Neural cell (in vitro differentiated cells): Measurements from ENCODE around the gene RASGEF1B. TPM values are rescaled to one million over a fixed set of nuclear protein-coding genes. Genes with fewer than 3 reads are reported as not detected.

ENCODE experiments used
- H2AFZ ChIP-seq: fragments of 200-600, 300-800 bp; sonication (generic), shearing (Covaris generic); 2 replicates; pipeline ENCODE4 v1.6.0; 2014; ENCODE audit warnings: low read depth, mild to moderate bottlenecking, antibody characterized with exemption, low read length, moderate library complexity
- H3F3A ChIP-seq: fragments of 200-600 bp; shearing (Covaris generic); 2 replicates; pipeline ENCODE4 v1.6.1; 2016; ENCODE audit warnings: mild to moderate bottlenecking, moderate library complexity, mixed read lengths, antibody characterized with exemption, low read length; ENCODE audit not compliant: insufficient read depth, poor library complexity, severe bottlenecking
- H3K27ac ChIP-seq: fragments of 200-600, 300-800 bp; sonication (generic), shearing (Covaris generic); 2 replicates; pipeline ENCODE4 v1.5.1; 2014; ENCODE audit warnings: mild to moderate bottlenecking, low read length, moderate library complexity
- H3K27me3 ChIP-seq: fragments of 300-800, 200-600 bp; sonication (generic), shearing (Covaris generic); 2 replicates; pipeline ENCODE4 v1.6.0; 2014; ENCODE audit warnings: mild to moderate bottlenecking, low read depth, low read length, moderate library complexity; ENCODE audit not compliant: insufficient read depth
- H3K36me3 ChIP-seq: fragments of 300-800, 200-600 bp; sonication (generic), shearing (Covaris generic); 2 replicates; pipeline ENCODE4 v1.5.1; 2014; ENCODE audit warnings: mild to moderate bottlenecking, antibody characterized with exemption, low read length, moderate library complexity; ENCODE audit not compliant: insufficient read depth
- H3K4me2 ChIP-seq: fragments of 300-800, 200-600 bp; sonication (generic), shearing (Covaris generic); 2 replicates; pipeline ENCODE4 v1.6.0; 2014; ENCODE audit warnings: mild to moderate bottlenecking, low read length
- H3K4me3 ChIP-seq: fragments of 300-800, 200-600 bp; sonication (generic), shearing (Covaris generic); 2 replicates; pipeline ENCODE4 v1.5.1; 2014; ENCODE audit warnings: mild to moderate bottlenecking, low read length, moderate library complexity
- H3K79me2 ChIP-seq: fragments of 200-600 bp; shearing (Covaris generic); replicated peaks from 2 replicates; pipeline ENCODE4 v1.6.0; 2014; ENCODE audit warnings: mild to moderate bottlenecking, low read length, moderate library complexity; ENCODE audit not compliant: insufficient read depth
- H3K9ac ChIP-seq: fragments of 300-800, 200-600 bp; sonication (generic), shearing (Covaris generic); 2 replicates; pipeline ENCODE4 v1.6.1; 2016; ENCODE audit warnings: mild to moderate bottlenecking, low read length, mixed read lengths
- H3K9me2 ChIP-seq: fragments of 200-600 bp; shearing (Covaris generic); 2 replicates; pipeline ENCODE4 v1.6.1; 2016; ENCODE audit warnings: mild to moderate bottlenecking, low read length, mixed read lengths; ENCODE audit not compliant: insufficient read depth
- H3K9me3 ChIP-seq: fragments of 200-600, 300-800 bp; sonication (generic), shearing (Covaris generic); 2 replicates; pipeline ENCODE4 v1.6.1; 2016; ENCODE audit warnings: mild to moderate bottlenecking, mixed run types, low read length, moderate library complexity, mixed read lengths
- H4K20me1 ChIP-seq: fragments of 200-600 bp; shearing (Covaris generic); 2 replicates; pipeline ENCODE4 v1.6.1; 2016; ENCODE audit warnings: mild to moderate bottlenecking, mixed run types; ENCODE audit not compliant: insufficient read depth
- CTCF ChIP-seq: fragments of 450-650 bp; IDR thresholded peaks from 2 replicates; pipeline ENCODE4 v1.5.1; 2014; ENCODE audit warnings: antibody characterized with exemption, mild to moderate bottlenecking, moderate library complexity; ENCODE audit not compliant: poor library complexity, severe bottlenecking
- EP300 ChIP-seq: fragments of 450-650 bp; conservative IDR thresholded peaks from 2 replicates; pipeline ENCODE4 v1.6.1; 2014; ENCODE audit warnings: antibody characterized with exemption, mild to moderate bottlenecking, moderate library complexity; ENCODE audit not compliant: poor library complexity, severe bottlenecking
- EZH2 ChIP-seq: fragments of 200-600, 300-800 bp; shearing (Covaris generic), sonication (generic); IDR thresholded peaks from 2 replicates; pipeline ENCODE4 v1.6.1; 2014; ENCODE audit warnings: antibody characterized with exemption, low read length, borderline replicate concordance, mild to moderate bottlenecking; ENCODE audit not compliant: insufficient read depth, poor library complexity, severe bottlenecking
- MXI1 ChIP-seq: fragments of 450-650 bp; conservative IDR thresholded peaks from 2 replicates; pipeline ENCODE4 v1.6.1; 2014; ENCODE audit warnings: antibody characterized with exemption, mild to moderate bottlenecking; ENCODE audit not compliant: poor library complexity, severe bottlenecking
- POLR2AphosphoS5 ChIP-seq: IDR thresholded peaks from 2 replicates; pipeline ENCODE4 v1.6.1; 2012
- RAD21 ChIP-seq: fragments of 450-650 bp; conservative IDR thresholded peaks from 2 replicates; pipeline ENCODE4 v1.6.1; 2014; ENCODE audit warnings: antibody characterized with exemption, mild to moderate bottlenecking, moderate library complexity
- SMC3 ChIP-seq: fragments of 450-650 bp; conservative IDR thresholded peaks from 2 replicates; pipeline ENCODE4 v1.6.1; 2014; ENCODE audit warnings: antibody characterized with exemption, mild to moderate bottlenecking, moderate library complexity; ENCODE audit not compliant: poor library complexity
- TAF1 ChIP-seq: IDR thresholded peaks from 2 replicates; pipeline ENCODE4 v1.6.1; 2012; ENCODE audit warnings: low read depth
- polyA plus RNA-seq: library from polyadenylated mRNA; depleted of rRNA; stranded (reverse); fragments of >200 nt; gene quantifications from 2 replicates; pipeline ENCODE4 v1.2.3, GENCODE V29; 2014
- TF ChIP-seq, protein P1 (sequence below): IDR thresholded peaks from 2 replicates; pipeline ENCODE4 v1.6.1; 2012; ENCODE audit warnings: borderline replicate concordance

Gene RASGEF1B
- polyA plus RNA-seq, 1 donor from 2014 or later, result 21.5 TPM

DNA sequence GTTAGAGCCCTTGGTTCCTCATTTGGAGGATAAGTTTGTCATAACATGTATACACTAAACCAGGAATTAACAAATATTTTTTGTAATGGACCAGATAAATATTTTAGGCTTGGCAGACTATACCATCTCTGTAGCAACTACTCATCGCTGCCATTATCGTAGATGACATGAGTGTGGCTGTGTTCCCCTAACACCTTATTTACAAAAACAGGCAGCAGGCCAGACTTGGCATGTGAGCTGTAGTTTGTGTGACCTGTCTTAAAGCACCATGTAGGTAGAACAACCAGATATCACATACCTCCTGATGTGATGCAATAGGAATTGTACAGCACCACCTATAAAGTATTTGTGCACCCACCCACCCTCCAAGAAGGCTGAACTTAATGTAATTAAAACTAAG lies 82.0 kb downstream of the RASGEF1B start:
- Histone ChIP-seq H3K9ac (no peak overlapping the region), H3K36me3 (no peaks in the 10 kb centered on the region), H4K20me1 (no peaks in the 10 kb centered on the region), H3K27ac (no peak overlapping the region), H3K9me3 (peaks cover 4% of the 10 kb centered on the region), H3K79me2 (no peaks in the 10 kb centered on the region), H3K4me2 (no peak overlapping the region), H3K4me3 (no peak overlapping the region), H2AFZ (no peak overlapping the region), H3K27me3 (peaks cover 13% of the 10 kb centered on the region), H3F3A (no peaks in the 10 kb centered on the region), H3K9me2 (no peaks in the 10 kb centered on the region)
- TF ChIP-seq RAD21 (no peak), EZH2 (no peak), EP300 (no peak), POLR2AphosphoS5 (no peak), MXI1 (no peak), SMC3 (no peak), TAF1 (no peak), CTCF (no peak)
- TF ChIP-seq, protein P1, sequence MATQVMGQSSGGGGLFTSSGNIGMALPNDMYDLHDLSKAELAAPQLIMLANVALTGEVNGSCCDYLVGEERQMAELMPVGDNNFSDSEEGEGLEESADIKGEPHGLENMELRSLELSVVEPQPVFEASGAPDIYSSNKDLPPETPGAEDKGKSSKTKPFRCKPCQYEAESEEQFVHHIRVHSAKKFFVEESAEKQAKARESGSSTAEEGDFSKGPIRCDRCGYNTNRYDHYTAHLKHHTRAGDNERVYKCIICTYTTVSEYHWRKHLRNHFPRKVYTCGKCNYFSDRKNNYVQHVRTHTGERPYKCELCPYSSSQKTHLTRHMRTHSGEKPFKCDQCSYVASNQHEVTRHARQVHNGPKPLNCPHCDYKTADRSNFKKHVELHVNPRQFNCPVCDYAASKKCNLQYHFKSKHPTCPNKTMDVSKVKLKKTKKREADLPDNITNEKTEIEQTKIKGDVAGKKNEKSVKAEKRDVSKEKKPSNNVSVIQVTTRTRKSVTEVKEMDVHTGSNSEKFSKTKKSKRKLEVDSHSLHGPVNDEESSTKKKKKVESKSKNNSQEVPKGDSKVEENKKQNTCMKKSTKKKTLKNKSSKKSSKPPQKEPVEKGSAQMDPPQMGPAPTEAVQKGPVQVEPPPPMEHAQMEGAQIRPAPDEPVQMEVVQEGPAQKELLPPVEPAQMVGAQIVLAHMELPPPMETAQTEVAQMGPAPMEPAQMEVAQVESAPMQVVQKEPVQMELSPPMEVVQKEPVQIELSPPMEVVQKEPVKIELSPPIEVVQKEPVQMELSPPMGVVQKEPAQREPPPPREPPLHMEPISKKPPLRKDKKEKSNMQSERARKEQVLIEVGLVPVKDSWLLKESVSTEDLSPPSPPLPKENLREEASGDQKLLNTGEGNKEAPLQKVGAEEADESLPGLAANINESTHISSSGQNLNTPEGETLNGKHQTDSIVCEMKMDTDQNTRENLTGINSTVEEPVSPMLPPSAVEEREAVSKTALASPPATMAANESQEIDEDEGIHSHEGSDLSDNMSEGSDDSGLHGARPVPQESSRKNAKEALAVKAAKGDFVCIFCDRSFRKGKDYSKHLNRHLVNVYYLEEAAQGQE, result no peak

- no peaks in the 10 kb centered on the region for H3K27me3 ChIP-seq
- TF ChIP-seq EZH2, result no peak
- no peak for TF ChIP-seq TAF1
- no peak for TF ChIP-seq CTCF
- no peak for TF ChIP-seq SMC3
- no peak for TF ChIP-seq MXI1
- TF ChIP-seq POLR2AphosphoS5, result no peak
- TF ChIP-seq RAD21, result no peak
- no peak for TF ChIP-seq EP300
- TF ChIP-seq, protein P1, result no peak
These were observed 91.3 kb downstream of the RASGEF1B start for GRCh38 chr4:81380437-81380836.

More at GRCh38 chr4:81380437-81380836, 91.3 kb downstream of the RASGEF1B start:
- no peak overlapping the region for H3K27ac ChIP-seq
- H2AFZ ChIP-seq, result no peak overlapping the region
- no peak overlapping the region for H3K9ac ChIP-seq
- no peaks in the 10 kb centered on the region for H3K36me3 ChIP-seq
- H3K9me3 ChIP-seq, result no peaks in the 10 kb centered on the region
- H3K79me2 ChIP-seq, result no peaks in the 10 kb centered on the region
- no peak overlapping the region for H3K4me3 ChIP-seq
- no peaks in the 10 kb centered on the region for H4K20me1 ChIP-seq
- H3K4me2 ChIP-seq, result no peak overlapping the region
- no peaks in the 10 kb centered on the region for H3F3A ChIP-seq
- no peaks in the 10 kb centered on the region for H3K9me2 ChIP-seq
